GM12873 (cell line): ENCODE data around the gene LCE3B.
A peak's percentile ranks its signal among the peaks of the same experiment; 100 is the strongest.

ENCODE experiments used
- TF ChIP-seq, protein P1 (sequence below): IDR thresholded peaks from 2 replicates; pipeline ENCODE4 v1.5.1; 2012; ENCODE audit warnings: low read depth, mild to moderate bottlenecking, moderate library complexity, low read length, control low read depth; ENCODE audit not compliant: insufficient read depth; ENCODE audit errors: missing control alignments

The LCE3B gene

DNA sequence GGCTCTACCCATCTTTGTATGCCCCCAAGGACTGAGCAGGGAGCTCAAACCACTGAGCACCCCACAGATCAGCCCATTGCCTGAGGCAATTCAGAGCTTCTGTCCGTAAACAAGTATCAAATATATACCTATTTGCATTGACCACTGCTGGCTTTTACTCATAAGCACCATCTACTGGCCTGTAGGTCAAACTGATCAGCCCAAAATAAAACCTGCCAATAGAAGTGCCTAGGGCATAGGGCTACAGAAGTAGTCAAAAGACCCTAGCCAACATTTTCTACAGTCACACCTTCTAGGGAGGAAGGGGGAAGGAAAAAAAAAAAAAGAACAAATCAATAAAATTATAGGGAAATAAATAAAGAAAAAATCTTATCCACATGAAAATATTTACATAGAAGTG lies 28.0 kb upstream of the LCE3B start:
- TF ChIP-seq, protein P1, sequence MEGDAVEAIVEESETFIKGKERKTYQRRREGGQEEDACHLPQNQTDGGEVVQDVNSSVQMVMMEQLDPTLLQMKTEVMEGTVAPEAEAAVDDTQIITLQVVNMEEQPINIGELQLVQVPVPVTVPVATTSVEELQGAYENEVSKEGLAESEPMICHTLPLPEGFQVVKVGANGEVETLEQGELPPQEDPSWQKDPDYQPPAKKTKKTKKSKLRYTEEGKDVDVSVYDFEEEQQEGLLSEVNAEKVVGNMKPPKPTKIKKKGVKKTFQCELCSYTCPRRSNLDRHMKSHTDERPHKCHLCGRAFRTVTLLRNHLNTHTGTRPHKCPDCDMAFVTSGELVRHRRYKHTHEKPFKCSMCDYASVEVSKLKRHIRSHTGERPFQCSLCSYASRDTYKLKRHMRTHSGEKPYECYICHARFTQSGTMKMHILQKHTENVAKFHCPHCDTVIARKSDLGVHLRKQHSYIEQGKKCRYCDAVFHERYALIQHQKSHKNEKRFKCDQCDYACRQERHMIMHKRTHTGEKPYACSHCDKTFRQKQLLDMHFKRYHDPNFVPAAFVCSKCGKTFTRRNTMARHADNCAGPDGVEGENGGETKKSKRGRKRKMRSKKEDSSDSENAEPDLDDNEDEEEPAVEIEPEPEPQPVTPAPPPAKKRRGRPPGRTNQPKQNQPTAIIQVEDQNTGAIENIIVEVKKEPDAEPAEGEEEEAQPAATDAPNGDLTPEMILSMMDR = peak; percentile 44

DNA sequence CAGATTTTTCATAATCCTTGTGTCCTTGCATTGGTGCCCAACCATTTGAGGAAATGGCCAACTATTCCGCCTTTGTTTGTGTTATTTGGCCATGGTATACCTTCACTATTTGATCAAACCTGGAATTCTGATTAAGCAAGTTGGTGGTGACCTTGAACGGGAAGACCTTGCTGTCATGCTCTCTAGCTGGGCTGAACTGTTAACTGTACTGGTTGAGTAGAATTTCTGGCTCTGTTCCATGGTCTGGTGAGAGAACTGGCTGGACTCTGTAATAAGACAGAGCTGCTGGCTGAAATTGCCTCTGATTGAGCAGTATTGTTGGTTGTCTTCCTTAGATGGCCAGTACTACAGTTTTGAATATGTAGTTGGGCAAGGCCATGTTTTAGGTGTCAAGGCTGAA lies 16.6 kb upstream of the LCE3B start:
- TF ChIP-seq, protein P1 = no peak

DNA sequence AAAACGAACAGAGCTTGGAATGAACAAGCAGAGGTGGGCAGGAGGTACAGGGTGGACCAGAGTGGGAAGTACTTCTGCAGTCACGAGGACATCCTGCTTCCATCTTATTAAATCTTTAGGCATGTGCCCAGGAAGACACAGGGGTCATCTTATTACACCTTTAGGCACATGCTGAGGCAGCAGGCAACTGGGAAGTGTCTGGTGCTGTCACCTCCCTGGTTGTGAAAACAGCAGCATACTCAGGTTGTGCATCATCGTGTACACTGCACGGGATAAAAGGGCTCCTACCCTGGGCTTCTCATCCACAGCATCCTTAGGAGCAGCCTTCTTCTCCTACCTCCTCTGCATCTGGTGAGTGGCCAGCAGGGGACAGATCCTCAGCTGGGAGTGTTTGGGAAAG lies 13.7 kb upstream of the LCE3B start, which contains the start of gene LCE3C:
Gene LCE3C (plus strand): TSS at position 301 of the 400 bp plus-strand sequence. CDS start 498 bp downstream, outside the sequence.
- TF ChIP-seq, protein P1 = no peak

DNA sequence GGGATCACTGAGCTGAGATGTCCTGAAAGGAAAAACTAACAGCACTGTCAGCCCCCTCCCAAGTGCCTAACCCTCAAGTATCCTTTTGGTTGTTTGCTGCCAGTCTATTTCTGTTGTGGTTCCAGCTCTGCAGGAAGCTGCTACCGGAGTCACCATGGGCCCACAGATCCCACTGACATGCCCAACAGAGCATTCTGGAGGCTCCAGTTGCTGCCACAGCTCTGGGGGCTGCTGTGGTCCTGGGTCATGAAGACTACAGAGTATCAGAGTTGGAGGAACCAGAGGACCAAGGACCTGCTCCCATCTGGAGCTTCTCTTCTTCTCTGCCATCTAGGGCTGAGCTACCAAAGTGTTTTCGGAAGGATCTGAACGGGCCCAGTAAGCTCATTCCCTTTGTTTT lies 8.4 kb downstream of the LCE3B start:
- TF ChIP-seq, protein P1 = no peak

DNA sequence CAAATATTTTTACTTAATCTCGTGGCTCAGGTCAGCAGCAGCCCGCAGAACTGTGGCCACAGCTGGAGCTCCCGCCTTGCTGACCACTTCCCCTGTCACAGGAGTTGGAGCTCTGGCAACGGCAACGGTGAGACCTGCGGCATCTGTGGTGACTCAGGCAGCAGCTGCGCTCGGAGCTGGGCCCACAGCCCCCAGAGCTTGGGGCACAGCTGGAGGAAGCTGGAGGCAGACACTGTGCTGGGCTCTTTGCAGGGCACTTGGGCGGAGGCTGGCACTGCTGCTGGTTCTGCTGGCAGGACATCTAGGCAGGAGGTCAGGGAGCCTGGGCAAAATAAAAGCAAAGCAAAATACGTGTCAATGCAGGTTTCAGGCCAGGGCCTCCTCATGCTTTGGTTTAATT lies 9.2 kb downstream of the LCE3B start, which contains the start of gene LCE3A:
Gene LCE3A (minus strand): TSS at position 301 of the 400 bp plus-strand sequence. CDS start 0 bp downstream, at position 301.
- TF ChIP-seq, protein P1 = no peak

DNA sequence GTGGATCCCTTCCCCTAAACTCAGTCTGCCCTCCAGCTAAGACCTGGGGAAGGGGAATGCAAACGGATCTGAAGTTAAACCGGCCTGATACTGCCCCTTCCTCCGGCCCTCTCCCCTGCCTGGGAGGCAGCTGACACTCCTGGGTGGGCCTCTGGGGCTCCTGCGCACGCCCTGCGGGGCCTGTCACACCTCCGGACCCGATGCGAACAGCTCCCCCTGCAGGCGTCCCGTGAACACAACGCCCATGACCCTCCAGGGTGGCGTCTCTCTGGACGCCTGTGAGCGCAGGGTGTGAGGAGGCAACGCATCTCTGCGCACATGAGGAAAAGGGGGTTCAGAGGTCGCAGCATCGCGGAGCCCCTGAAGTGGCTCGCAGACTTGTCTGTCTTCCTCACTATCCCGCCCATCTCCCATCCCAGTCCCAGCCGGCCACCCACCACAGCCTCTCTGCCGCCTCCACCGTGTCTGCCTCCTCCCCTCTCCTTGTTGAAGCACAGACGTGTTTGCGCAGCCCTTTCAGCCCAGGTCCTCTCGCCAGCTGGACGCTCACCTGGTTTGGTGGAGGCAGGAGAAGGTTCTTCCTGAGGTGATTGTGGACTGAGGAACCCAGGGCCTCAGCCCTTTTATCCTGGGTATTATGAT lies 9.7 kb downstream of the LCE3B start:
- TF ChIP-seq, protein P1 = peak; percentile 65

DNA sequence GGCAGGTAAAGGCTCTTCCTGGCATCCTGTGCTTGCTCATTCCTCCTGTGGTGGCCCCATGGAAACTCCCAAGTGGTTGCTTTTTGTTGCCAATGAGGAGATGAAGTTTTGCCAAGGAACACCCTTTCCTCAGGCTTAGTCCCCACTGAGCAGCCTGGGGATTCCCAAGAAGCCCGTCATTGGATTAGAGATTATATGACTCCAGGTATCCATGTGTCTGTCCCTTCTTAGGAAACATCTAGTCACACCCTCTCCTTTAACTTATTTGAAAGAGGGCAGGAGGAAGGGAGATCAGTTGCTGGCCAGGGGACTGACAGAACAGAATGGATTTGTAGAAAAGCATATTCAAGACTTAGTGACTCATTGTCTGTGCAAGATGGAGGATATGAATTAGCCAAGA lies 13.1 kb downstream of the LCE3B start:
- TF ChIP-seq, protein P1 = no peak
